GM21515 (cell line): ENCODE measurements around the gene PLCB1.
"Not testable (repeated sequence)": the region's sequence is repeated elsewhere in the genome, so short reads cannot be mapped to it uniquely, and the experiment has no call there.

Experiments used
- ATAC-seq: cut with Tn5 transposase; IDR thresholded peaks from one replicate; pipeline ENCODE4 v1.9.1; 2021; ENCODE audit not compliant: unreplicated experiment

The PLCB1 gene

GRCh38 chr20:8432435-8433148 is 300.5 kb downstream of the PLCB1 start:
- no peak for ATAC-seq

GRCh38 chr20:8433291-8433690 is 301.2 kb downstream of the PLCB1 start:
- no peak for ATAC-seq

- no peak for ATAC-seq
Observed at GRCh38 chr20:8434326-8434876, 302.3 kb downstream of the PLCB1 start.

GRCh38 chr20:8435285-8436035 is 303.4 kb downstream of the PLCB1 start:
- no peak for ATAC-seq

- not testable (repeated sequence) for ATAC-seq
Observed at GRCh38 chr20:8436938-8437337, 304.9 kb downstream of the PLCB1 start.

- ATAC-seq = no peak
Observed at GRCh38 chr20:8438748-8439147, 306.7 kb downstream of the PLCB1 start.

- ATAC-seq = no peak
Observed at GRCh38 chr20:8443464-8444072, 311.5 kb downstream of the PLCB1 start.

GRCh38 chr20:8447262-8448120 is 315.4 kb downstream of the PLCB1 start:
- ATAC-seq = no peak

GRCh38 chr20:8449123-8449522 is 317.1 kb downstream of the PLCB1 start:
- no peak for ATAC-seq

- peak; percentile 72 for ATAC-seq
Observed at GRCh38 chr20:8454137-8454712, 322.2 kb downstream of the PLCB1 start.

- no peak for ATAC-seq
Observed at GRCh38 chr20:8456765-8457164, 324.7 kb downstream of the PLCB1 start.

- no peak for ATAC-seq
Observed at GRCh38 chr20:8457978-8458377, 325.9 kb downstream of the PLCB1 start.

GRCh38 chr20:8461186-8461585 is 329.1 kb downstream of the PLCB1 start:
- ATAC-seq = no peak

- ATAC-seq = no peak
Observed at GRCh38 chr20:8464368-8464767, 332.3 kb downstream of the PLCB1 start.

GRCh38 chr20:8466781-8467180 is 334.7 kb downstream of the PLCB1 start:
- ATAC-seq = not testable (repeated sequence)

GRCh38 chr20:8470156-8470555 is 338.1 kb downstream of the PLCB1 start:
- no peak for ATAC-seq

GRCh38 chr20:8471465-8471864 is 339.4 kb downstream of the PLCB1 start:
- ATAC-seq = no peak

GRCh38 chr20:8473459-8473858 is 341.4 kb downstream of the PLCB1 start:
- ATAC-seq = no peak

GRCh38 chr20:8474027-8474668 is 342.1 kb downstream of the PLCB1 start:
- no peak for ATAC-seq

- no peak for ATAC-seq
Observed at GRCh38 chr20:8476021-8476420, 344.0 kb downstream of the PLCB1 start.
